HG03354 (cell line): Measurements from ENCODE around the gene GPR42.

Experiments
- ATAC-seq: cut with Tn5 transposase; IDR thresholded peaks from one replicate; pipeline ENCODE4 v1.9.1; 2021; ENCODE audit warnings: mild to moderate bottlenecking; ENCODE audit not compliant: unreplicated experiment, poor library complexity, severe bottlenecking

The GPR42 gene

DNA sequence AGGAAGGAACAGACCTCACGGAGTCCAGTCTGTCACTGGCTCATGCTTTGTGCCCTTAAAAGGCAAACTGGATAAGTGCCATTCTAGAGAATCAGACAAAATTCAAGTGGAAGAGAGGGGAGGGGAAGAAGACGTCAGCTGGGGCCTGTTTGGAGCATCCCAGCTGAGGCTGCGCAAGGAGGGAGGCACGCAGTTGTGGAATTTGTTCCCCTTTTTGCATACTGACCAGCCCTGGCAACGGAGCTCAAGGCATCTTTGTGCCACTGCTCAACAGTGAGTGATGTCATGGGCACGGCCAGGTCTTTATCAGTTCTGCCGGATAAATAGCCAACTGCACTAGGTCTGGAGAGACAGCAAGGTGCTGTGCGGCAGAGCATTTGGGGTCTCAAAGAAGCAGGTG, at the start of gene GPR42:
Gene GPR42 (plus strand): TSS at position 347 of the 400 bp plus-strand sequence. CDS start 292 bp downstream, outside the sequence.
- ATAC-seq = no peak

- no peak for ATAC-seq
Observed at GRCh38 chr19:35321291-35321690, 49.6 kb upstream of the GPR42 start.

DNA sequence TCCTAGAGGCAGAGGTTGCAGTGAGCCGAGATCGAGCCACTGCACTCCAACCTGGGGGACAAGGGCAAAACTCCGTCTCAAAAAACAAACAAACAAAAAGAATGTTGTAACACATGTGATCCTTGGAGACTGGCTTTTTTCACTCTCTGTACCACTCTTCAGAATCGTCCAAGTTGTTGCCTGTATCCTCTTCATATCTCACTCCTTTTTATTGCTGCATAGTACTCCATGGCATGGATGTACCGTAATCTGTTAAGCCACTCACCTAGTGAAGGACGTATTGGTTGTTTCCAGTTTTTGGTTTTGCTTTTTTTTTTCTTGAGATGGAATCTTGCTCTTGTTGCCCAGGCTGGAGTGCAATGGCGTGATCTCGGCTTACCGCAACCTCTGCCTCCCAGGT, 48.9 kb upstream of the GPR42 start:
- ATAC-seq = no peak

DNA sequence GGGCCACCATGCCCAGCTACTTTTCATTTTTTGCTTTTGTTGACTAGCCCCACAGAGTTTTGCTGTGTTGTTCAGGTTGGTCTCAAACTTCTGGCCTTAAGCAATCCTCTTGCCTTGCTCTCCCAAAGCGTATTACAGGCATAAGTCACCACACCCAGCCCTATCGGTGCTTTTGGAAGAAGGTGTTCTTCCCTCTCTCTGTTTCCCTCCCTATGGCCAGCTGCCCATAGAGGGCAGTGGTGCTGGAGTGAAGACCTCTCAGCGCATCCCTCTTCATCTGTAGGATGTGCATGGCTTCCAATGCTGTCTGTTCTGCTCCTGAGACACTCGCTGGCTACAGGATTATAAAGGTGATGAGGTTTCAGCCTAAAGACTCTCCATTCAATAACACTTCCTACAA, 43.2 kb upstream of the GPR42 start:
- ATAC-seq = no peak

DNA sequence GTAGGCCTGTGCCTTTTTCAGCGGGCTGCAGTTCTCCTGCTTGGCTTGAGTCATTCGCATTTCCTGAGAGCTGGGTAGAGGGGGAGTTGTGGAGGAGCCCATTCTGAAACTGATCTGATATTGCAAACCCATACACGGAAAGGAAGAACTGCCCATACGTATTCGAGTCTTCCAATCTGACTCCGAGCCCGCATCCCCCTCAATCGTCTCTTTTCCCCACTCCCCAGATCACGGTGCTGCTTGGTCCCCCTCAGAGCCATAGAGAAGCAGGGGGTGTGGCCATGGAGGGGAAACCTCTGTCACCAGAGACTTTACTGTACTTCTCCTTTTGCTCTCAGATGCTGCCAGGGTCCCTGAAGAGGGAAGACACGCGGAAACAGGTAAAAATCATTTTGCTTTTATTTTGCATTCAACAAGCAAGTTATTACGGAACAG, 42.0 kb upstream of the GPR42 start, which contains the start of gene CD22:
Gene CD22 (plus strand): TSS at position 337 of the 435 bp plus-strand sequence. CDS start 2,854 bp downstream, outside the sequence.
- ATAC-seq = peak; percentile 34

DNA sequence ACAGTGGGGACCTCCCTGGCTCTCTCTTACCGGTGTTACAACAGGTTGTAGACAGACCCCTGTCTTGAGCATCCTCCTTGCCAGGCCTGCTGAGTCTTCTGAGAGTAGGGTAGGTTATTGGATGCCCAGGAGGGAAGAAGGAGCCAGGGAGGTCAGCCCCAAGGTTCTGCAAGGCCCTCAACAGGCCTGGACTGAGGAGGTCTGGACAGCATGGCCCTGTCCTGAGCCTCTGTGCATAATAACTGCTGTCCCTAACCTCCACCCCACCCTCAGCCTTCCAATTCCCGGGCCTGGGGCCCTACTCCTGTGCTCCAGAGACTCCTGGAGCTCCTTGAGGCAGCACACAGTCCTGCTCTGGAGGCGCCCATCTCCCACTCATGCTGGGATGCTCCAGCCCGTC, 41.5 kb upstream of the GPR42 start:
- ATAC-seq = peak; percentile 5

- peak; percentile 63 for ATAC-seq
Observed at GRCh38 chr19:35330475-35330874, 40.4 kb upstream of the GPR42 start.

- ATAC-seq = no peak
Observed at GRCh38 chr19:35331551-35332214, 39.2 kb upstream of the GPR42 start.

DNA sequence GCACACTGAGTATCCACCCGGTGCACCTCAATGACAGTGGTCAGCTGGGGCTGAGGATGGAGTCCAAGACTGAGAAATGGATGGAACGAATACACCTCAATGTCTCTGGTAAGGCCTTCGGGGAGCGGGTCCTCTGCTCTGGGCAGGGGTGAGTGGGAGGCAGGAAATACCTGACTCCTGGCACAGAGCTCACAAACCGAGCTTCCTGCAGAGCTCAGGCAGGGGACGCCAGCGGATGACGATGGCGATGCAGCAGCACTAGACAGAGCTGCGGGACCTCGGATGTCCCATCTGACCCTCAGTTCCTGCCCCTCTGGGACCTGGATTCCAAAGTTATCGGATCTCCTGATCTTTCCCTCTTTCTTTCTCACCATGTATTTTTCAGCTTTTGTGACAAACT, 38.1 kb upstream of the GPR42 start:
- ATAC-seq = no peak

DNA sequence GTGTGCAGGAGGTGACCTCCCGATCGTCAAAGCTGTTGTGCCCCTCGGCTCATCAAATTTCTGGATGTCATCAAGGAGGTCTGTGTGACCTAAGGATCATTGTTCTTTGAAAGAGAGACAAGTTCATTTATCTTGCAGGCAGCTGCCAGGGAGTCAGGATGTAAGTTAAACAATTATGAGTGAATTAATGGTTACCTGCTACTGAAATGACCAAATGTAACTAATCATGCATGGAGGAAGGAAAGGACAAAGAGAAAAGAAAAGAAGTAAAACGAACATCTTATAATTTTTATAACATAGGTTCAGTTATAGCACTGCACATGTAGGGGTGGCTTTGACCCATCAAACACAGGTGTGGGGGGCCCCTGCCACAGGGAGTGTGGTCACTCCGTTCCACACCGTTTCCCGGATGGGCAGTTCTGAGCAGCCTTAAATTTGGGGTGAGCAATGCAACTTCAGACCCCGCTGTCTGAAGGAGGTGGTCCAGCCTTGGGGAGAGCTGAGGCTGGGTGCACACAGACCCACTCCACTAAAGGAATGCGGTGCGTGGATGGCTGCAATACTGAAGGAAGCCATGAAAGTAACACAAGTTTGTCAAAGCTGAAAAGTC, 36.6 kb upstream of the GPR42 start:
- ATAC-seq = no peak

DNA sequence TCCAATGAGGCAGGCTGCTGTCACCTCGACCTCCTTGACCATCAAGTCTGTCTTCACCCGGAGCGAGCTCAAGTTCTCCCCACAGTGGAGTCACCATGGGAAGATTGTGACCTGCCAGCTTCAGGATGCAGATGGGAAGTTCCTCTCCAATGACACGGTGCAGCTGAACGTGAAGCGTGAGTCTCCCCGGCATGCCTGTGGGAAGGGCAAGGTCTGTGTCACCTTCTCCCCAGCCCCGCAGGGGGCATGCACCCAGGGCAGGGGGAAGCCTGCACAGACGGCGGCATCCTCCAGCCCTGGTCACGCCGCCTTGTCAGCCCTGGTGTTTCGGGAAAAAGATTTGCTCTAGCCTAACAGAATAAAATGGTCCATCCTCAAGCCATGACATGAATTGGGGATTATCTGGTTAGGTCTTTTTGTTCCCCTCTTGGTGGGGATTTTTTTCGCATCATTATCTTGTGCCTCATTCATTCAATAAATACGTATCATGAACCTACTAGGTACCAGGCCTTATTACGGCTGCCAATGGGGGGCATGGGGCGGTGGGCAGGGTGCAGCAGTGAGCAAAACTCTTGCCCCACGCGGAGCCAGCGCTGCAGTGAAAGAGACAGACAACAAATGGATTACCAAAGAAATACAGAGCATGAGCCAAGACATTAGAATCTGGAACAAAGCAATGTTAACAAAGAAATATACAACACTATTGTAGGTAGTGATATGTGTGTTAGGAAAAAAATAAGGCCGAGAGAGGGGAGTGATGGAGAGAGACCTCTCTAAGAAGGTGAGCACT, 34.5 kb upstream of the GPR42 start:
- ATAC-seq = no peak

DNA sequence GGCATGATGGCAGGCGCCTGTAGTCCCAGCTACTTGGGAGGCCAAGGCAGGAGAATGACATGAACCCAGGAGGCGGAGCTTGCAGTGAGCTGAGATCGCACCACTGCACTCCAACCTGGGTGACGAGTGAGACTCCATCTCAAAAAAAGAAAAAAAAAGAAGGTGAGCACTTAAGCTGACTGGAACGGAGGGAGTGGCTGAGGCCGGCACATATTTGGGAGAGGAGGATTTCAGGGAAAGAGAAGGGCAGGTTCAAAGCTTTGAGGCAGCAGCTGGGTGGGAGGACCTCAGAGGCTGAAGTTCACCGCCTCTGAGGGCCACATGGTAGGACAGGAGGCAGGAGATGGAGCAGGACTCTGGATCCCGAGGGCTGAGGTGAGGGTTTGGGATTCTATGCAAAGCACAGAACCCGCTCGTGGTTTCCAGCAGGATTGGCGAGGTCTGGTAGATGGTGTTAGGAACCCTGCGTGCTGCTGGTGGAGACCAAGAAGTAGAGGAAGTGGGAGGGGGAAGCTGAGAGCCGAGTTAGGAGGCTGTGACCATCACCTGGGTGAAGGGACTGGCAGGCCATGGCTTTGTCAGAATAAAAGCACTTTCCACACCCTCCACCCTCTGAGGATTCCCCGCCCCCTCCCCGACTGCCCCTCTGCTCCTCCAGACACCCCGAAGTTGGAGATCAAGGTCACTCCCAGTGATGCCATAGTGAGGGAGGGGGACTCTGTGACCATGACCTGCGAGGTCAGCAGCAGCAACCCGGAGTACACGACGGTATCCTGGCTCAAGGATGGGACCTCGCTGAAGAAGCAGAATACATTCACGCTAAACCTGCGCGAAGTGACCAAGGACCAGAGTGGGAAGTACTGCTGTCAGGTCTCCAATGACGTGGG, 33.5 kb upstream of the GPR42 start:
- ATAC-seq = no peak

- ATAC-seq = no peak
Observed at GRCh38 chr19:35337984-35338296, 32.9 kb upstream of the GPR42 start.

GRCh38 chr19:35340431-35340830, 30.4 kb upstream of the GPR42 start:
- no peak for ATAC-seq

DNA sequence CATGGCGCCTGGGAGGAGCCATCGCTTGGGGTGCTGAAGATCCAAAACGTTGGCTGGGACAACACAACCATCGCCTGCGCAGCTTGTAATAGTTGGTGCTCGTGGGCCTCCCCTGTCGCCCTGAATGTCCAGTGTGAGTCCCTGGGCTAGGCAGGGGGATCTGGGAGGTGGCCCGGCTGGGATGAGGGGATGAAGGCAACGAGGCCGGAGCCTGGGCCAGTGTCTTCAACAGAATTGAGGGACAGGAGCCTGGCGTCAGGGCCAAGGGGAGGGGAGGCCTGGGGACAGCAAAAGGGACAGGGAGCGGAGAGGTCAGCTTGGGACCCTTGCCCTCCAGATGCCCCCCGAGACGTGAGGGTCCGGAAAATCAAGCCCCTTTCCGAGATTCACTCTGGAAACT, 29.9 kb upstream of the GPR42 start:
- ATAC-seq = no peak

DNA sequence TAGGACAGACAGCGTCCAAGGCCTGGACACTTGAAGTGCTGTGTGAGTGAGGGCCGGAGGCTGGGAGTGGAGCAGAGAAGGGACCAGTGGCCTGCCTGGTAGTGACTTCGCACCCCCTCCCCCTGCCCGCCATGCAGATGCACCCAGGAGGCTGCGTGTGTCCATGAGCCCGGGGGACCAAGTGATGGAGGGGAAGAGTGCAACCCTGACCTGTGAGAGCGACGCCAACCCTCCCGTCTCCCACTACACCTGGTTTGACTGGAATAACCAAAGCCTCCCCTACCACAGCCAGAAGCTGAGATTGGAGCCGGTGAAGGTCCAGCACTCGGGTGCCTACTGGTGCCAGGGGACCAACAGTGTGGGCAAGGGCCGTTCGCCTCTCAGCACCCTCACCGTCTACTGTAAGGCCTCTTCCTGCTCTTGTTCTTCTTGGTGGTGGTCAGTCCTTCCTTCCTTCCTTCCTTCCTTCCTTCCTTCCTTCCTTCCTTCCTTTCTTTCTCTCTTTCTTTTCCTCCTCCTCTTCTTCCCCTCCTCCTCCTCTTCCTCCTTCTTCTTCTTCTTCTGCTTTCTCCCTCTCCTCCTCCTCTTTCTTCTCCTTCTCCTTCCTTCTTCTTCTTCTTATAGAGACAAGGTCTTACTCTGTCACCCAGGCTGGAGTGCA, 29.2 kb upstream of the GPR42 start:
- ATAC-seq = no peak

GRCh38 chr19:35342430-35342829, 28.4 kb upstream of the GPR42 start:
- no peak for ATAC-seq

GRCh38 chr19:35344511-35345031, 26.3 kb upstream of the GPR42 start:
- ATAC-seq = no peak

DNA sequence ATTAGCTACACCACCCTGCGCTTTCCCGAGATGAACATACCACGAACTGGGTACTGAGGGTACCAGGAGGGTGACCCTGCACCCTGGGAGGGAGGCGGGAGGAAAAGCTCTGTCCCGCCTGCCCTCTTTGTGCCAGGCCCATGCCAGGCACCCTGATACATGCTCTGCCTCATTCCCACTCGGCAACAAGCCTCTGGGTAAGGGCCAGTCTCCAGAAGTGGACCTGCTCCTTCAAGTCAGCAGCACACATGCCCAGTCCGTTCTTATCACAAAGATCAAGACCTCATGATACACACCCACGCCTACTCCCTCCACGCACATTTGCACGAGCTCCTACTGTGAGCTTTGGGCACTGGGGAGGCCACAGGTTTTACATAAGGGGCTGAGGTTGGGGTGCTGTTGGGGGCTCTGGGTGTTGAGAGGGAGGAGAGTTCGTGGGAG, 25.2 kb upstream of the GPR42 start:
- ATAC-seq = no peak
